HL-60/S4 treated with retinoic acid at 250 ng/mL for 4 days and 3 days (cell line): ENCODE results near the gene FKBP8.

ENCODE experiments used
- in situ Hi-C: fragments of 300-500 bp; cut with MboI; formaldehyde crosslinking; loops from 2 replicates; pipeline ENCODE4 v1.7.0; 2022; ENCODE audit warnings: low sequenced_read_pairs

The FKBP8 gene

GRCh38 chr19:18522124-18522861, 21.1 kb downstream of the FKBP8 start:
- in situ Hi-C loops: no loop called here

- in situ Hi-C loops: no loop called here
Observed at GRCh38 chr19:18521692-18522123, 21.7 kb downstream of the FKBP8 start, which contains the start of gene ELL. TSS of gene ELL (minus strand) at chr19:18522070. CDS start at chr19:18522055, 15 bp downstream.

- in situ Hi-C loops: no loop called here
Observed at GRCh38 chr19:18520848-18521691, 22.3 kb downstream of the FKBP8 start.

GRCh38 chr19:18519962-18520847, 23.2 kb downstream of the FKBP8 start:
- in situ Hi-C loops: no loop called here

- in situ Hi-C loops: no loop called here
Observed at GRCh38 chr19:18518639-18519038, 24.7 kb downstream of the FKBP8 start.

GRCh38 chr19:18517606-18518005, 25.8 kb downstream of the FKBP8 start:
- in situ Hi-C loops: no loop called here

GRCh38 chr19:18515959-18516358, 27.4 kb downstream of the FKBP8 start:
- in situ Hi-C loops: no loop called here

- in situ Hi-C loops: no loop called here
Observed at GRCh38 chr19:18514800-18515682, 28.3 kb downstream of the FKBP8 start.

GRCh38 chr19:18513868-18514267, 29.5 kb downstream of the FKBP8 start:
- in situ Hi-C loops: no loop called here

- in situ Hi-C loops: no loop called here
Observed at GRCh38 chr19:18510216-18510615, 33.2 kb downstream of the FKBP8 start.

- in situ Hi-C loops: no loop called here
Observed at GRCh38 chr19:18508585-18508984, 34.8 kb downstream of the FKBP8 start.

- in situ Hi-C loops: no loop called here
Observed at GRCh38 chr19:18507727-18508440, 35.5 kb downstream of the FKBP8 start.

- in situ Hi-C loops: no loop called here
Observed at GRCh38 chr19:18507021-18507726, 36.2 kb downstream of the FKBP8 start.

- in situ Hi-C loops: no loop called here
Observed at GRCh38 chr19:18506101-18506930, 37.1 kb downstream of the FKBP8 start.

- in situ Hi-C loops: no loop called here
Observed at GRCh38 chr19:18504886-18505610, 38.3 kb downstream of the FKBP8 start.

- in situ Hi-C loops: no loop called here
Observed at GRCh38 chr19:18503971-18504885, 39.1 kb downstream of the FKBP8 start.
